HG02973 (cell line): ENCODE measurements around the gene ACER3.
"Not testable (repeated sequence)": the region's sequence is repeated elsewhere in the genome, so short reads cannot be mapped to it uniquely, and the experiment has no call there.

ENCODE experiments used
- ATAC-seq: cut with Tn5 transposase; IDR thresholded peaks from one replicate; pipeline ENCODE4 v1.9.1; 2021; ENCODE audit warnings: moderate library complexity; ENCODE audit not compliant: unreplicated experiment

Gene ACER3

GRCh38 chr11:76860539-76861475 is at the start of gene ACER3:
ACER3 (plus strand) TSS chr11:76860918; CDS start chr11:76860977, 59 bp downstream.
- peak; percentile 96 for ATAC-seq

- ATAC-seq: no peak
These were observed 49.5 kb upstream of the ACER3 start for GRCh38 chr11:76811259-76811658.

DNA sequence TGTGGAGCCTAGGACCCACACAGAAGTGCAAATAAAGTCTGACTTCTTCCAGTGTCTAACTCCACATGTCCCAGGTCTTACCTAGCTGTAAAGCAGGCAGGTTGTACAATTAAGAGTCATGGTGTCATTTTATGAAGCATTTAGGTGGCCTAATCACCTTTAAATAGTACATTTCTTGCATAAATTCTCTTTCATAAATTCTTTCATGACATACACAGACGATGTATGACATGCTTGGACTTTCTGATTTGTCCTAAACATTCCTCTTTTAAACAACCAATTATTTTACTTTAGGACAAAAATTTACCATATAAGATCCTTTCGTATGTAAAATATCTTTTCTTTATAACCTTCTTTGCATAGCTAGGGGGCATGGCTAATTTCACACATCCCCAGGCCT is 46.3 kb upstream of the ACER3 start:
- ATAC-seq: no peak

DNA sequence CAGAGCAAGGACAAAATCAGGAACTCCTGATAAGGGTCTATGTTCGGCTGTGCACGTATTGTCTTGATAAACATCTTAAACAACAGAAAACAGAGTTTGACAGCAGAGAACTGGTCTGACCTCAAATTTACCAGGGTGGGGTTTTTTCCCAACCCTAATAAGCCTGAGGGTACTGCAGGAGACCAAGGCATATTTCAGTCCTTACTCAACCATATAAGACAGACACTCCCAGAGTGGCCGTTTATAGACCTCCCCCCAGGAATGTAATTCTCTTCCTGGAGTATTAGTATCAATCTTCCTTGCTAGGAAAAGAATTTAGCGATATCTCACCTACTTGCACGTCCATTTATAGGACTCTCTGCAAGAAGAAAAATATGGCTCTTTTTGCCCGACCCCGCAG is 45.0 kb upstream of the ACER3 start:
- not testable (repeated sequence) for ATAC-seq

- no peak for ATAC-seq
These were observed 40.5 kb upstream of the ACER3 start for GRCh38 chr11:76820184-76820566.

DNA sequence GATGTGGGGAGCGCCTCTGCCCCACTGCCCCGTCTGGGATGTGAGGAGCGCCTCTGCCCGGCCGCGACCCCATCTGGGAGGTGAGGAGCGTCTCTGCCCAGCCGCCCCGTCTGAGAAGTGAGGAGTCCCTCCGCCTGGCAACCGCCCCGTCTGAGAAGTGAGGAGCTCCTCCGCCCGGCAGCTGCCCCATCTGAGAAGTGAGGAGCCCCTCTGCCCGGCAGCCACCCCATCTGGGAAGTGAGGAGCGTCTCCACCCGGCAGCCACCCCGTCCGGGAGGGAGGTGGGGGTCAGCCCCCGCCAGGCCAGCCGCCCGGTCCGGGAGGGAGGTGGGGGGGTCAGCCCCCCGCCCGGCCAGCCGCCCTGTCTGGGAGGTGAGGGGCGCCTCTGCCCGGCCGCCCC is 39.3 kb upstream of the ACER3 start:
- not testable (repeated sequence) for ATAC-seq

DNA sequence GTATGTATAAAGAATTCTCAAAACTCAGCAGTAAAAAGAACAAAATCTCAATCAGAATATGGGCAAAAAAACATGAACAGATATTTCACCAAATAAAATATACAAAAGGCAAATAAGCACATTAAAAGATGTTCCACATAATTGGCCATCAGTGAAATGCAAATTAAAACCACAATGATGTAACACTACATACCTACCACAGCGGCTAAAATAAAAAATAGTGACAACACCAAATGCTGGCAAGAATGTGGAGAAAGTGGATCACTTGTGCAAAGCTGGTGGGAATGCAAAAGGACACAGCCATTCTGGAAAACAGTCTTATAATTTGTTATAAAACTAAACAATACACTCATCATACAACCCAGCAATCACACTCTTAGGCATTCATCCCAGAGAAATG is 38.3 kb upstream of the ACER3 start:
- no peak for ATAC-seq

DNA sequence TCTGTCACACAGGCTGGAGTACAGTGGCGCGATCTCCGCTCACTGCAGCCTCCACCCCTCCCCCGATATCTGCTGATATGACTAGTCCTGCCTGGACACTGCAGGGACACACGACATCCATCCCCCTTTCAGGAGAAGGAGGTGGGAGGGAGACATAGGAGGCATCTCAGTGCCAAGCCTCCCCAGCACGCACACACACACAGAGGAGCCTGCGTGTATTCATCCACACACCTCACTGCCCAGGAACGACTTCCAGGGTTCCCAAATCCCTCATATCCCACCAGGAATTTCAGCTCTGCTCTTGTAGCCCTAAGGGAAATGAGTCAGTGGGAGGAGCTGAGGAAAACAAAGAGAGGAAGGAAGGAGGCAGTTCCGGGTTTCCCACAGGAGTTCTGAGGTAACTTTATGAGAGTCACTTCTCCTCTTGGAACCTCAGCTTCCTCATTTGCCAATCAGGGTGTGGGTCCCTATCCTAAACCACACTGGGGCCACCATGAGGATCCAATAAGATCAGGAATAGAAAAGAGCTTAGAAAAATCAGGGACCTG is 37.2 kb upstream of the ACER3 start:
- no peak for ATAC-seq

GRCh38 chr11:76824083-76824939 is 36.4 kb upstream of the ACER3 start:
- ATAC-seq: no peak

DNA sequence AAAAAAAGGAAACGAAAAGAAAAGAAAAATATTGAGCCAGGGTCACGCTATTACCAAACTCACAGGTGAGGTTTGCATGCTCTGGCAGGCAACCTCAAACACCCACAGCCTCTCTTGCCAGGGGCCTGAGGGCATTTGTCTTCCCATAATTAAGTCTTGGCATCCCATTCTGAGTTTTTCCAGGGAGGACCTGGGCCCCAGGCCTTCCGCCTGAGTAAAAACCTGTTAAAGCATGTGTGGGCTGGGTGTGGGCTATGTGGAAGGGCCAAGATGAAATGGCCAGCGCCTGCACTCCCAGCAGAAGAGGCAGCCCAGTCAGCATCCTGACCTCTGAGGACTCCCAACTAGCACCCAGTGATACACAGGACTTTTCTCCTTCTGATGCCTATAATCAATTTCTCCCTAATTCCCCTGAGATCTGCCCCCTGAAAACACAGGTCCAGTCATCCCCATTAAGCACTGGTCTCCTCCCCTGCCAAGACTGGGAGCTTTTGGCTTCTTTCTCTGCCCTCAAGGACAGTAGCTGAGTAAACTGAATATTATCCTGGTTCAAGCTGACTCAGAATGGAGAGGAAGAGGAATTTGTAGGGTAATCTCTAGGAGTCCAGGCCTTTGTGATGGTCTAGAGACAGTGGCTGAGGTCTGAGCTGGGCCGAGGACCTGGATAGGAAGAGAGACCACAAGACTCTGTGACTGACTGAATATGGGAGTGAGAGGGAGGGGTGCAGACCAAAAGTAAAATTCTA is 35.6 kb upstream of the ACER3 start:
- ATAC-seq: no peak

DNA sequence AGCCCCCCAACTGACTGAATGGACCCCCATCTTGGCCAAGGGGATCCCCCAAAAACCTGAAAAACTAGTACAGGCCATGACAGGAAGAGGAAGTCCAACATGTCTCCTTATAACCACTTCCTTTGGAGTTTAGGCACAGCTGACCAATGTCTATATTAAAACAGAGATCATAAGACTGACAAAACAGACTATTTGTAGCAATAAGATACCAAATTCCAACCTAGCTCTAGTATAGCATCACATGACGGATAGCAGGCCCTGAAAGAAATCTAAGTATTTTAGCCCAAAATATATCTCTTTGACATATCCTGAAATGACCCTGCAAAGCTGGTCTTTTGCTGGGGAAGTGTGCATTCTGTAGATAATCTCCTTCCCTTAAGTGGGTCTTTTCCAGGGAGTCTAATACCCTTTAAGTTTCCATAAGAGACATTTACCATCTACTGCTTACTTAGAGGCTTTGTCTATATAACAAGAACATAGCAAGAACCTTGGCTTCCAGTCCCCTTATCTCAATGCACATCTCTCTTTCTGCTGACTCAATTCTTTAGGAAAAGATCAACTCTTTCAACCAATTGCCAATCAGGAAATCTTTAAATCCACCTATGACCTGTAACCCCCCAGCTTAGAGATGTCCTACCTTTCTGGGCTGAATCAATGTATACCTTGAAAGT is 34.9 kb upstream of the ACER3 start:
- no peak for ATAC-seq

DNA sequence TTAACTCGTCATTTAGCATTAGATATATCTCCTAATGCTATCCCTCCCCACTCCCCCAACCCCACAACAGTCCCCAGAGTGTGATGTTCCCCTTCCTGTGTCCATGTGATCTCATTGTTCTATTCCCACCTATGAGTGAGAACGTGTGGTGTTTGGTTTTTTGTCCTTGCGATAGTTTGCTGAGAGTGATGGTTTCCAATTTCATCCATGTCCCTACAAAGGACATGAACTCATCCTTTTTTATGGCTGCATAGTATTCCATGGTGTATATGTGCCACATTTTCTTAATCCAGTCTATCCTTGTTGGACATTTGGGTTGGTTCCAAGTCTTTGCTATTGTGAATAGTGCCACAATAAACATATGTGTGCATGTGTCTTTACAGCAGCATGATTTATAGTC is 34.2 kb upstream of the ACER3 start:
- ATAC-seq: not testable (repeated sequence)

GRCh38 chr11:76827005-76827404 is 33.7 kb upstream of the ACER3 start:
- ATAC-seq: not testable (repeated sequence)

GRCh38 chr11:76830639-76831327 is 29.9 kb upstream of the ACER3 start:
- no peak for ATAC-seq

GRCh38 chr11:76831686-76832310 is 28.9 kb upstream of the ACER3 start:
- no peak for ATAC-seq

GRCh38 chr11:76832361-76832760 is 28.4 kb upstream of the ACER3 start:
- no peak for ATAC-seq

DNA sequence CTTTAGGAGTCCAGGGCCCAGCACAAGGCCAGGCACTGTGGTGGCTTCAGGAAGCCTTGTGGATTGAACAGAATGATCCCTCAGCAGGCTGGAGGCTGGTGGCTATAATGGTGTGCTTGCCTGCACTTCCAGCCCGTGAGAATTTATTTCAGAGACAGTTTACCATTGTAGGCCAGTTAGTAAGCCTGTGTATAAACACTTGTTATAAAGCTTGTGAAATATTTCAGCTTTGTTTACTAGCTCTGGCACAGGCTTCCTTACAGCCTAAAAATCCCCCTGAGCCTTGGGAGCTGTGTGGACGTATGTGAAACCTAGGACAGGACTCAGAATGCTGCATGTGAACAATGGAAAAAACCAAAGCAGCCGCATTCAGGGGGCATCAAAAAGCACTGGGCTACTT is 26.6 kb upstream of the ACER3 start:
- ATAC-seq: no peak

DNA sequence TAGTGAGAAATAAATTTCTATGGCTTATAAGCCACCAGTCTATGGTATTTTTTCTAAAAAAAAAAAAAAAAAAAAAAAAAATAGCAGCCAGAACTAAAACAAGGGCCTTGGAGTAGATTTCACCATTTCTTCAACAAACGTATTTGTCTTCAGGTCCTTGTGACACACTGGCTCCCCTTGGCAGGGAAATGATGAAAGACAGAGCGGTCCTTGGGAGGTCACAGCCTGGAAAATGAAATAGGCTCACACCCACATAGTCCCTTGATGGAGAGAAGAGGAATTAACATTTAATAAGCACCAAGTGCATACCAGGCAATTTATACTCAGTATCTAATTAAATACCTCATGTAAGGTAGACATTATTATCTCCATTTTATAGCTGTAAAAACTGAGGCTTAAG is 25.7 kb upstream of the ACER3 start:
- ATAC-seq: no peak

GRCh38 chr11:76835928-76836612 is 24.6 kb upstream of the ACER3 start:
- no peak for ATAC-seq
